HEK293 (cell line): ENCODE results near the gene TCERG1L.

Experiments used
- CTCF ChIA-PET: fragments of 350-600 bp; formaldehyde crosslinking; extraction: SDS; loops from one replicate; lab custom pipeline; 2021; ENCODE audit warnings: antibody characterized with exemption; lab: Yijun Ruan, JAX
- POLR2A ChIA-PET: fragments of 300-600 bp; formaldehyde crosslinking; extraction: SDS; loops from one replicate; lab custom pipeline; 2020; ENCODE audit warnings: antibody characterized with exemption, inconsistent platforms; lab: Yijun Ruan, JAX
- H3K27ac ChIP-seq: fragments of 200-500 bp; sonication (Bioruptor generic); 2 replicates; pipeline ENCODE4 v1.5.1; 2014; ENCODE audit warnings: low read depth, low read length, control low read depth, inconsistent platforms; ENCODE audit errors: extremely low read depth
- H3K36me3 ChIP-seq, 2 experiments: fragments of 200-500 bp in 1 of 2; sonication (Bioruptor generic) in 1 of 2; 1 replicate in 1 of 2; 2 replicates in 1 of 2; pipeline ENCODE4 v1.5.1; 2014 to 2017; ENCODE audit warnings: inconsistent platforms in 2 of 2, low read length in 2 of 2; ENCODE audit not compliant: control insufficient read depth in 2 of 2, insufficient read depth in 1 of 2
- H3K4me1 ChIP-seq: fragments of 200-500 bp; sonication (Bioruptor generic); 2 replicates; pipeline ENCODE4 v1.5.1; 2014; ENCODE audit warnings: mild to moderate bottlenecking, low read length, inconsistent platforms; ENCODE audit not compliant: control insufficient read depth, insufficient read depth
- H3K4me3 ChIP-seq: 2 replicates; pipeline ENCODE4 v1.5.1; 2011; ENCODE audit warnings: low read depth, mild to moderate bottlenecking, control low read depth, low read length, moderate library complexity
- H3K9me3 ChIP-seq: fragments of 200-500 bp; sonication (Bioruptor generic); 2 replicates; pipeline ENCODE4 v1.5.1; 2014; ENCODE audit warnings: low read depth, low read length, inconsistent platforms; ENCODE audit not compliant: control insufficient read depth, insufficient read depth
- BCL11A ChIP-seq: fragments of 450-650 bp; formaldehyde crosslinking; IDR thresholded peaks from 2 replicates; pipeline ENCODE4 v1.5.1; 2016; ENCODE audit warnings: low read depth, missing biosample characterization, missing genetic modification characterization
- EGR2 ChIP-seq: fragments of 450-650 bp; formaldehyde crosslinking; IDR thresholded peaks from 2 replicates; pipeline ENCODE4 v1.5.1; 2016; ENCODE audit warnings: low read depth, missing biosample characterization, missing genetic modification characterization
- GFI1B ChIP-seq: fragments of 450-650 bp; formaldehyde crosslinking; IDR thresholded peaks from 2 replicates; pipeline ENCODE4 v1.5.1; 2016; ENCODE audit warnings: missing biosample characterization, missing genetic modification characterization
- GLI2 ChIP-seq: fragments of 450-650 bp; formaldehyde crosslinking; IDR thresholded peaks from 2 replicates; pipeline ENCODE4; 2017; ENCODE audit warnings: missing biosample characterization, missing genetic modification characterization, low read depth, borderline replicate concordance
- GLI4 ChIP-seq: fragments of 450-650 bp; formaldehyde crosslinking; IDR thresholded peaks from 2 replicates; pipeline ENCODE4 v1.5.1; 2016; ENCODE audit warnings: missing biosample characterization, missing genetic modification characterization
- GLIS1 ChIP-seq: fragments of 450-650 bp; formaldehyde crosslinking; IDR thresholded peaks from 2 replicates; pipeline ENCODE4 v1.5.1; 2016; ENCODE audit warnings: missing biosample characterization, missing genetic modification characterization
- HOXC10 ChIP-seq: sonication (generic); formaldehyde crosslinking; IDR thresholded peaks from 2 replicates; pipeline ENCODE4 v1.8.1; 2023; ENCODE audit warnings: mild to moderate bottlenecking, missing genetic modification reagents
- IKZF3 ChIP-seq: fragments of 450-650 bp; IDR thresholded peaks from 2 replicates; pipeline ENCODE4 v1.5.0; 2018; ENCODE audit warnings: missing biosample characterization, mild to moderate bottlenecking, missing genetic modification characterization, moderate library complexity
- ZBTB20 ChIP-seq: fragments of 450-650 bp; formaldehyde crosslinking; IDR thresholded peaks from 2 replicates; pipeline ENCODE4 v1.5.1; 2016; ENCODE audit warnings: missing biosample characterization, missing genetic modification characterization
- ZIC2 ChIP-seq: fragments of 450-650 bp; formaldehyde crosslinking; IDR thresholded peaks from 2 replicates; pipeline ENCODE4 v1.5.1; 2016; ENCODE audit warnings: missing biosample characterization, missing genetic modification characterization
- ZNF10 ChIP-seq: fragments of 450-650 bp; formaldehyde crosslinking; IDR thresholded peaks from 2 replicates; pipeline ENCODE4 v1.5.1; 2017; ENCODE audit warnings: missing biosample characterization, missing genetic modification characterization
- ZNF112 ChIP-seq: fragments of 450-650 bp; formaldehyde crosslinking; IDR thresholded peaks from 2 replicates; pipeline ENCODE4 v1.5.0; 2017; ENCODE audit warnings: missing biosample characterization, missing genetic modification characterization
- ZNF138 ChIP-seq: fragments of 450-650 bp; formaldehyde crosslinking; IDR thresholded peaks from 2 replicates; pipeline ENCODE4 v1.5.1; 2016; ENCODE audit warnings: missing biosample characterization, missing genetic modification characterization, borderline replicate concordance
- ZNF202 ChIP-seq: fragments of 450-650 bp; formaldehyde crosslinking; IDR thresholded peaks from 2 replicates; pipeline ENCODE4 v1.5.1; 2016; ENCODE audit warnings: missing biosample characterization, missing genetic modification characterization, borderline replicate concordance
- ZNF239 ChIP-seq: fragments of 450-650 bp; formaldehyde crosslinking; IDR thresholded peaks from 2 replicates; pipeline ENCODE4 v1.5.1; 2016; ENCODE audit warnings: missing biosample characterization, missing genetic modification characterization
- ZNF266 ChIP-seq: fragments of 450-650 bp; formaldehyde crosslinking; IDR thresholded peaks from 2 replicates; pipeline ENCODE4 v1.5.1; 2016; ENCODE audit warnings: missing biosample characterization, missing genetic modification characterization, low read depth
- ZNF416 ChIP-seq: fragments of 450-650 bp; formaldehyde crosslinking; IDR thresholded peaks from 2 replicates; pipeline ENCODE4 v1.5.1; 2016; ENCODE audit warnings: missing biosample characterization, missing genetic modification characterization
- ZNF571 ChIP-seq: fragments of 450-650 bp; formaldehyde crosslinking; IDR thresholded peaks from 2 replicates; pipeline ENCODE4 v1.5.0; 2017; ENCODE audit warnings: missing biosample characterization, missing genetic modification characterization
- ZNF585B ChIP-seq: fragments of 450-650 bp; formaldehyde crosslinking; IDR thresholded peaks from 2 replicates; pipeline ENCODE4 v1.5.1; 2016; ENCODE audit warnings: missing biosample characterization, missing genetic modification characterization
- ZNF626 ChIP-seq: fragments of 450-650 bp; sonication (Bioruptor Pico); formaldehyde crosslinking; IDR thresholded peaks from 2 replicates; pipeline ENCODE4 v1.5.1; 2018; ENCODE audit warnings: missing biosample characterization, missing genetic modification characterization, inconsistent platforms
- ZNF660 ChIP-seq: fragments of 450-650 bp; IDR thresholded peaks from 2 replicates; pipeline ENCODE4 v1.5.1; 2018; ENCODE audit warnings: missing biosample characterization, mild to moderate bottlenecking, missing genetic modification characterization
- ZNF830 ChIP-seq: fragments of 450-650 bp; IDR thresholded peaks from 2 replicates; pipeline ENCODE4 v1.5.0; 2018; ENCODE audit warnings: missing biosample characterization, missing genetic modification characterization, low read depth, mild to moderate bottlenecking, moderate library complexity
- TF ChIP-seq, protein P1 (sequence below): fragments of 450-650 bp; formaldehyde crosslinking; IDR thresholded peaks from 2 replicates; pipeline ENCODE4 v1.5.1; 2016; ENCODE audit warnings: missing biosample characterization, missing genetic modification characterization

Gene TCERG1L

DNA sequence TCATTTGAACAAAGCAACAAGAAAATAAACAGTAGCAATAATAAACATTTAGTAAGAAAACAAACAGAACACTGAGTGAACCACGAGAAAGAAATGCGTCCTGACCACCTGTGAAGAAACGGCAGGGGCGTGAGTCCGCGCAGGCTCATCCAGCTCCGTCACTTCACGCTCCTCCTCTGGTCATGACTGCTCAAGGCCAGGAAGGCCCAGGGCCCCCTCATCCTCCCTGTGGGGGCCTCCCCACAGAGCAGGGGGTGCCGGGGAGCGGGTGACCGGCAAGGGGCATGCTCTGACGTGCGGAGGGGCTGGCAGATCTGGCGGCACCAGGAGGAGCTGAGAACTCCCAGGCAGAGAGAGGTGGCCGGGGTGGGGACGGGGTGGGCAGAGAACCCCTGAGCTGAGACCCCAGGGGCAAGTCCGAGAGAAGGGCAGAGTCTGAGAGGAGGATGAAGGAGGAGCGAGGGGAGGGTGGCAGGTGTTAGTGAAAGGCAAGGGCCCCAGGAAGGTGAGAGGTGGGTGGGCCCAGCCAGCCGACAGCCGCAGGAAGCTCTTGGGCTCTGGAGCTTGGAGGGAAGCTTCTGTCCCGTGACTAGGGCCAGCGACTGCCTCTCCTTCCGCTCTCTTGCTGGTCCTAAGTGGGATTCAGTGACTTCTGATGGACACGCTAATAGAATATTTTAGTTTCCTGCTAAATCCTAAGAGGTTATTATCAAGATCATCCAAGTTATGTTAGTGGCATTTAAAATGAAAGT lies 223.9 kb downstream of the TCERG1L start:
- Histone ChIP-seq H3K4me1 (no peaks in the 10 kb centered on the region), H3K9me3 (no peaks in the 10 kb centered on the region), H3K36me3 (no peaks in the 10 kb centered on the region), H3K27ac (no peak overlapping the region), H3K4me3 (no peak overlapping the region)
- no peak for TF ChIP-seq ZIC2
- TF ChIP-seq ZNF10 (tag by site-specific recombination), result no peak
- no peak for TF ChIP-seq ZNF830 (tag by site-specific recombination)
- ChIA-PET CTCF (interaction anchor here (0.5 to 0.8 kb wide), 2 partner anchors 17 to 1234 kb away, joined by 3 read pairs; no protein-coding TSS in a partner anchor), POLR2A (no interaction called here)

DNA sequence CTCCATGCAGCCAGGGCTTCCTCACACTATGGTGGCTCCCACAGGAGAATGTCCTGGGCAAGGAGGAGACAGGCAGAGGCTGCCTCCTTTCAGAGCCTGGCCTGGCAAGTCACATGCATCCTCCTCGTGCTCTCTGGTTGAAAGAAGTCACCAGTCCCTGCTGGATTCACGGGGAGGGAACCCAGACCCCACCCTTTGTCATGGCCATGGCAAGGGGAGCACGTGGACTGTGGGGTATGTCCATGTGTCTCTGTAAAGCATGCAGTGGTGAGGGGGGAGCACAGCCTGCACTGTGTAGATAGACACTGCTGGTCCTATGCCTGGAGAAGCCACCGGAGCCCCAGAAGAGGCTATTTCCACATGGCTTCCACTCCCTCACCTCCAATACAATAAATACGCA lies 225.0 kb downstream of the TCERG1L start:
- TF ChIP-seq ZNF138 (no peak), BCL11A (no peak), ZNF112 (tag by site-specific recombination) (no peak), GFI1B (tag by site-specific recombination) (no peak), ZNF266 (tag by site-specific recombination) (no peak), GLI2 (tag by site-specific recombination) (no peak), ZNF660 (no peak), ZNF202 (no peak), IKZF3 (tag by site-specific recombination) (no peak), ZNF416 (no peak), ZBTB20 (no peak)
- no peak overlapping the region for H3K4me3 ChIP-seq
- H3K27ac ChIP-seq, result no peak overlapping the region
- ChIA-PET CTCF (no interaction called here), POLR2A (no interaction called here)
- H3K9me3 ChIP-seq, result no peaks in the 10 kb centered on the region
- no peaks in the 10 kb centered on the region for H3K4me1 ChIP-seq
- H3K36me3 ChIP-seq, result no peaks in the 10 kb centered on the region

DNA sequence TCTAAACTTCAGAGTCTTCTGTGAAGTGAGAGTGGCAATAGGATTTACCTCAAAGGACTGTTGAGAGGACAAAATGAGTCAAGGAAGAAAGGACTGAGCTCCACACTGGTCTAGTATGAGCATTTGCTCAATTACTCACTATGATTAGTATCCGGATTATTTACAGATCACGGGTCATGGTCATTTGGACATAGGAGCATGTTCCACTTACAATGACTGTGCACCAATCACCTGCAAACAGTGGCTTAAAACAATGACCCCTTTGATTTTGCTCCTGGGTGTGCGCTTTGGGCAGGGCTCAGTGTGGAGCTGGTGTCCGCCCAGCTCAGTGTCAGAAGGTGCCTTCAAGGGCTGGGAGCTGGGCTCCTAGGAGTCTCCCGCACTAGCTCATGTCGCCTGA lies 225.4 kb downstream of the TCERG1L start:
- ChIA-PET POLR2A (no interaction called here), CTCF (no interaction called here)
- no peak overlapping the region for H3K4me3 ChIP-seq
- no peak overlapping the region for H3K27ac ChIP-seq
- H3K4me1 ChIP-seq, result no peaks in the 10 kb centered on the region
- no peaks in the 10 kb centered on the region for H3K36me3 ChIP-seq
- no peaks in the 10 kb centered on the region for H3K9me3 ChIP-seq
- TF ChIP-seq, protein P1, sequence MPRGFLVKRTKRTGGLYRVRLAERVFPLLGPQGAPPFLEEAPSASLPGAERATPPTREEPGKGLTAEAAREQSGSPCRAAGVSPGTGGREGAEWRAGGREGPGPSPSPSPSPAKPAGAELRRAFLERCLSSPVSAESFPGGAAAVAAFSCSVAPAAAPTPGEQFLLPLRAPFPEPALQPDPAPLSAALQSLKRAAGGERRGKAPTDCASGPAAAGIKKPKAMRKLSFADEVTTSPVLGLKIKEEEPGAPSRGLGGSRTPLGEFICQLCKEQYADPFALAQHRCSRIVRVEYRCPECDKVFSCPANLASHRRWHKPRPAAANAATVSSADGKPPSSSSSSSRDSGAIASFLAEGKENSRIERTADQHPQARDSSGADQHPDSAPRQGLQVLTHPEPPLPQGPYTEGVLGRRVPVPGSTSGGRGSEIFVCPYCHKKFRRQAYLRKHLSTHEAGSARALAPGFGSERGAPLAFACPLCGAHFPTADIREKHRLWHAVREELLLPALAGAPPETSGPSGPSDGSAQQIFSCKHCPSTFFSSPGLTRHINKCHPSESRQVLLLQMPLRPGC, result no peak

DNA sequence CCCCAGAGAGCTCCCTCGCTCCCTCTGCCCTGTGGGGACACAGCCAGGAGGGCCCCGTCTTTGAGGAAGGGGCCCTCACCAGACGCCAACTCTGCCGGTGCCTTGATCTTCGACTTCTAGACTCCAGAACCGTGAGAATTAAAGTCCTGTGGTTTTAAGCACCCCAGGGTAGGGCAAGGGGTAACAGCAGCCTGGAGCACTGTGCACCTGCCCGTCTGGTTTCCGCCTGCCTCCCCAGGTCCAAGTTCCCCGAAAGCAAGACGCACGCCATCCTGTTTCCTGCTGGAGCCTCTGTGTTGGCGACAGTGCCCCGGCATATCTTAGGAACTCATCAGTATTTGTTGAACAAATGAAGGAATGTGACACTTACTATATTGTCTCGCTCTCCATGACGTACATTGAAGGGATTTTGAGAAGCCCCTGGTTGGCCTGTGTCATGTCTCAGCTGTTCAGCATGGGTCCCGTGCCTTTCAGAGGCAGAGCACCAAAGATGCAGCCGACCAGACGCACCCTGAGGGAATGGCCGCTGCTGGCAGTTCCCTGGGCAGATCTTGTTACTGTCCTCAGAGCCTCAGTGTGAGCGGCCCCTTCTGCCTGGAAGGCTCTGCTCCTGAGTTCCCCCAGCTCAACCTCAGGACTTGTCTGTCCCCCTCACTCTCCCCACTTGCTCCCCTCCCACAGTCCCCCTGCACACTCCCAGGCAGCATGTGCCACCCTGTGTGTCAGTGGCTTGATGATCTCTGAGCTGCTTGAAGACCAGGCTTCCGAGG lies 226.2 kb downstream of the TCERG1L start:
- no peak overlapping the region for H3K4me3 ChIP-seq
- ChIA-PET POLR2A (no interaction called here), CTCF (no interaction called here)
- H3K36me3 ChIP-seq, result no peaks in the 10 kb centered on the region
- H3K4me1 ChIP-seq, result no peaks in the 10 kb centered on the region
- H3K9me3 ChIP-seq, result no peaks in the 10 kb centered on the region
- H3K27ac ChIP-seq, result no peak overlapping the region
- no peak for TF ChIP-seq GLIS1 (tag by site-specific recombination)
- TF ChIP-seq ZNF585B, result no peak
- no peak for TF ChIP-seq ZNF571 (tag by site-specific recombination)
- no peak for TF ChIP-seq ZNF239
- TF ChIP-seq HOXC10, result no peak
- TF ChIP-seq EGR2, result no peak
- no peak for TF ChIP-seq ZNF626
- no peak for TF ChIP-seq ZNF112 (tag by site-specific recombination)
- TF ChIP-seq GLI4 (tag by site-specific recombination), result no peak
